ENCODE results near the gene ST7. TPM values are rescaled to one million over a fixed set of nuclear protein-coding genes. Genes with fewer than 3 reads are reported as not detected.
A peak's percentile ranks its signal among the peaks of the same experiment; 100 is the strongest.

Gene ST7
- total RNA-seq, 1 donor from 2014 or later = 48.6 TPM

- no peak for ATAC-seq
- no peaks in the 10 kb centered on the region for H3K27me3 ChIP-seq
These were observed 205.8 kb downstream of the ST7 start for GRCh38 chr7:117158941-117159697.

DNA sequence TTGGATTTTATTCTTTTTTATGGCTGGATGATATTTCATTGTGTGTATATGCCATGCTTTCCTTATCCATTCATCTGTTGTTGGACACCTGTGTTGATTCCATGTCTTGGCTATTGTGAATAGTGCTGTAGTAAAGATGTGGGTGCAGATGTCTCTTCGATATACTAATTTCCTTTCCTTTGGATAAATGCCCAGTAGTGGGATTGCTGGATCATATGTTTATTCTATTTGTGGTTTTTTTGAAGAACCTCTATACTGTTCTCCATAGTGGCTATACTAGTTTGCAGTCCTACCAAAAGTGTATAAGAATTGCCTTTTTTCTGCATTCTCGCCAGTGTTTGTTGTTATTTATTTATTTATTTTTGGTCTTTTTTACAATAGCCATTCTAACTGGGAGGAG lies 209.8 kb downstream of the ST7 start:
- Histone ChIP-seq H3K36me3 (no peaks in the 10 kb centered on the region), H3K4me1 (peaks cover 5% of the 10 kb centered on the region), H3K27me3 (no peaks in the 10 kb centered on the region), H3K4me3 (no peak overlapping the region), H3K27ac (no peak overlapping the region), H3K9me3 (no peaks in the 10 kb centered on the region)
- TF ChIP-seq, protein P1, sequence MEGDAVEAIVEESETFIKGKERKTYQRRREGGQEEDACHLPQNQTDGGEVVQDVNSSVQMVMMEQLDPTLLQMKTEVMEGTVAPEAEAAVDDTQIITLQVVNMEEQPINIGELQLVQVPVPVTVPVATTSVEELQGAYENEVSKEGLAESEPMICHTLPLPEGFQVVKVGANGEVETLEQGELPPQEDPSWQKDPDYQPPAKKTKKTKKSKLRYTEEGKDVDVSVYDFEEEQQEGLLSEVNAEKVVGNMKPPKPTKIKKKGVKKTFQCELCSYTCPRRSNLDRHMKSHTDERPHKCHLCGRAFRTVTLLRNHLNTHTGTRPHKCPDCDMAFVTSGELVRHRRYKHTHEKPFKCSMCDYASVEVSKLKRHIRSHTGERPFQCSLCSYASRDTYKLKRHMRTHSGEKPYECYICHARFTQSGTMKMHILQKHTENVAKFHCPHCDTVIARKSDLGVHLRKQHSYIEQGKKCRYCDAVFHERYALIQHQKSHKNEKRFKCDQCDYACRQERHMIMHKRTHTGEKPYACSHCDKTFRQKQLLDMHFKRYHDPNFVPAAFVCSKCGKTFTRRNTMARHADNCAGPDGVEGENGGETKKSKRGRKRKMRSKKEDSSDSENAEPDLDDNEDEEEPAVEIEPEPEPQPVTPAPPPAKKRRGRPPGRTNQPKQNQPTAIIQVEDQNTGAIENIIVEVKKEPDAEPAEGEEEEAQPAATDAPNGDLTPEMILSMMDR (IDR thresholded peaks at IDR 0.05) = no peak
- intact Hi-C loops (cut with DNase I) = no loop called here
- no peak for DNase-seq
- no peak for ATAC-seq

More at GRCh38 chr7:117158941-117159697, 205.8 kb downstream of the ST7 start:
- no peaks in the 10 kb centered on the region for H3K36me3 ChIP-seq
- H3K27ac ChIP-seq = no peak overlapping the region
- no peaks in the 10 kb centered on the region for H3K9me3 ChIP-seq
- intact Hi-C loops (cut with DNase I) = no loop called here
- TF ChIP-seq, protein P1 (IDR thresholded peaks at IDR 0.05) = no peak
- H3K4me3 ChIP-seq = no peak overlapping the region
- DNase-seq = no peak
- peaks cover 16% of the 10 kb centered on the region for H3K4me1 ChIP-seq

DNA sequence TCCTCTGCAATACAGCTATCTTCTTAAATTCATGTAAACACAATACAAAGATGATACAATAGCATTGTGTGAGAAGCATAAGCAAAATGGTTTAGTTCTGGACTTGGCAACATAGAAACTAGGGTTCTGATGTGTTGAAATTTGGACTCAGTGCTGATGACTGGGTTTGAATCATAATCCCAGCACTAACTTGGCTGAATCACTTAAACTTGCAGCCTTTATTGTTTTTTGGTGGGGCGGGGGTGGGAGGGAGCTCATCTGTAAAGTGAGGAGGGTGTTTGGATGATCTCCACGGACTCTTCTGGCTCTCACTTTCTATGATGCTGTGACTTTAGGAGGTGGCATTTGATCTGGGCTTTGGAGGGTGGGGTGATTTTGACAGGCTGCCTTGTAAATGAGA lies 211.3 kb downstream of the ST7 start:
- ATAC-seq (no peak), DNase-seq (no peak)
- no peaks in the 10 kb centered on the region for H3K27me3 ChIP-seq
- H3K4me1 ChIP-seq = no peaks in the 10 kb centered on the region
- no peak overlapping the region for H3K4me3 ChIP-seq
- no peaks in the 10 kb centered on the region for H3K9me3 ChIP-seq
- no peak overlapping the region for H3K27ac ChIP-seq
- TF ChIP-seq, protein P1 (IDR thresholded peaks at IDR 0.05) = no peak
- intact Hi-C loops (cut with DNase I) = no loop called here
- no peaks in the 10 kb centered on the region for H3K36me3 ChIP-seq

DNA sequence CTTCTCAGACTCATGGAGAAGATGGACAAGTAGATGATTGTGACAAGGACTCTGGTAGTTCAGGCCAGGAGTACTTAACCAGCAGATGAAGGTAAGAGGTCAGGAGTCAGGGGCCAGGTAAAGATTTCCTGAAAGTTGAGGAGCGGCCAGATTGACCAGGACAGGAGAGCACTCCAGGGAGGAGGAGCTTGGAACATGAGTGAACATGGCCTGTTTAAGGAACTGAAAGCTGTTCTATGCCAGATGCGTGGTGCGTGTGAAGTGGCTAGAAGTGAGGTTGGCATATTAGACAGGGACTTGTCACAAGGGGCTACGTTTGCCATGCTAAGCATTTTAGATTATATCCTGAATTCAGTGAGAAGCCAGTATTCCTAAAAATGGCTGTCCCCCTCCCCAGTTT lies 212.4 kb downstream of the ST7 start:
- ATAC-seq (peak; percentile 91), DNase-seq (no peak)
- H3K9me3 ChIP-seq = no peaks in the 10 kb centered on the region
- no peaks in the 10 kb centered on the region for H3K4me1 ChIP-seq
- H3K27ac ChIP-seq = no peak overlapping the region
- TF ChIP-seq, protein P1 (IDR thresholded peaks at IDR 0.05) = no peak
- intact Hi-C loops (cut with DNase I) = no loop called here
- H3K36me3 ChIP-seq = peaks cover under 1% of the 10 kb centered on the region
- no peaks in the 10 kb centered on the region for H3K27me3 ChIP-seq
- no peak overlapping the region for H3K4me3 ChIP-seq

- H3K9me3 ChIP-seq = no peaks in the 10 kb centered on the region
- TF ChIP-seq, protein P1 (IDR thresholded peaks at IDR 0.05) = no peak
- intact Hi-C loops (cut with DNase I) = no loop called here
- ATAC-seq = no peak
- no peak for DNase-seq
- no peak overlapping the region for H3K4me3 ChIP-seq
- no peaks in the 10 kb centered on the region for H3K27me3 ChIP-seq
- peaks cover 34% of the 10 kb centered on the region for H3K36me3 ChIP-seq
- no peak overlapping the region for H3K27ac ChIP-seq
- no peaks in the 10 kb centered on the region for H3K4me1 ChIP-seq
These were observed 216.6 kb downstream of the ST7 start for GRCh38 chr7:117169907-117170306.
